ENCODE measurements around the gene CLIC4. TPM values are rescaled to one million over a fixed set of nuclear protein-coding genes. Genes with fewer than 3 reads are reported as not detected.

Gene CLIC4
- total and polyA plus RNA-seq, 10 of the 15 experiments (the other 5 are each of a cell fraction or from before 2014, with no cell fraction given), result 20.4 to 107 (median 69.6) TPM

DNA sequence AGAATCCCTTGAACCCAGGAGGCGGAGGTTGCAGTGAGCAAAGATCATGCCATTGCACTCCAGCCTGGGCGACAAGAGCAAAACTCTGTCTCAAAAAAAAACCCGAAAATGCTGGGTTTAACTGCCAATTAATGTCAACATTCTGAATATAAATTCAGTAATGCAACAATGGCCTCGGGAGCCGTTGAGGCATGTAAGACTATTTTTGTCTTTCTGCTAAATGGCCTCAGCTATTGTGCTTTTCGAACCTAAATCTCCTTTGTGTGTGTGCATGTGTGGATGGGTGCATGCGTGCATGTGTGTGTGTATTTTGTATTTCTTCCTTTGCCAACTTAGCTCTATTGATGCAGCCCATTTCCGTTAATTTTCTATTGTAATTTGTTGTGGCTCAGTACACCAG lies 31.6 kb downstream of the CLIC4 start:
- FAIRE-seq (no peak), ATAC-seq (no peak), DNase-seq (ENCODE audit: low read depth, low spot score) (no peak)
- Histone ChIP-seq H3K79me2 (ENCODE audit: control insufficient read depth, insufficient read depth, low read length) (peaks cover 48% of the 10 kb centered on the region), H3K9me3 (replicated peaks; ENCODE audit: control insufficient read depth, insufficient read depth, low read length) (no peaks in the 10 kb centered on the region), H3K9ac (ENCODE audit: control insufficient read depth, insufficient read depth, low read length) (no peak overlapping the region), H3K4me1 (ENCODE audit: control insufficient read depth, insufficient read depth, low read length) (no peaks in the 10 kb centered on the region), H3K36me3 (ENCODE audit: control insufficient read depth in 2 of 2, insufficient read depth in 2 of 2, low read length in 1 of 2) (peaks cover 0 to 4% of the 10 kb centered on the region in 2 experiments; a peak in 3 of 4 replicates), H2AFZ (ENCODE audit: control insufficient read depth, low read depth, low read length) (no peak overlapping the region), H3K4me2 (ENCODE audit: control insufficient read depth, insufficient read depth) (no peak overlapping the region), H3K4me3 (no peak overlapping the region), H4K20me1 (ENCODE audit: control insufficient read depth, insufficient read depth) (no peaks in the 10 kb centered on the region), H3K27ac (ENCODE audit: control insufficient read depth, insufficient read depth) (no peak overlapping the region), H3K27me3 (replicated peaks in 1 of 2; ENCODE audit: control insufficient read depth in 2 of 2, insufficient read depth in 2 of 2, low read length in 1 of 2) (no peaks in the 10 kb centered on the region)
- ChIA-PET RAD21 (ENCODE audit: unreplicated experiment) (interaction anchor here (1.1 to 1.6 kb wide), 2 partner anchors 54 to 88 kb away, joined by 3 to 4 read pairs; no protein-coding TSS in a partner anchor), CTCF (interaction anchor here (0.8 to 2.8 kb wide), 5 partner anchors 29 to 88 kb away, joined by 3 to 12 read pairs (median 4); no protein-coding TSS in a partner anchor), SMC1A (ENCODE audit: uncharacterized antibody, unreplicated experiment) (interaction anchor here (0.6 to 2.6 kb wide), 8 partner anchors 7 to 88 kb away, joined by 3 to 9 read pairs (median 4); no protein-coding TSS in a partner anchor), POLR2A (no interaction called here)
- no TSS peak for BruUV-seq (replicated peaks)
- in situ Hi-C loops (cut with MboI), result no loop called here
- no peak for TF ChIP-seq POLR2AphosphoS5 (IDR thresholded peaks at IDR 0.05; ENCODE audit: low read length)
- TF ChIP-seq CREM (IDR thresholded peaks at IDR 0.05; ENCODE audit: low read depth), result no peak
- TF ChIP-seq, protein P1, sequence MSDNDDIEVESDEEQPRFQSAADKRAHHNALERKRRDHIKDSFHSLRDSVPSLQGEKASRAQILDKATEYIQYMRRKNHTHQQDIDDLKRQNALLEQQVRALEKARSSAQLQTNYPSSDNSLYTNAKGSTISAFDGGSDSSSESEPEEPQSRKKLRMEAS (IDR thresholded peaks at IDR 0.05; ENCODE audit: low read depth, low read length), result no peak
- no peak for TF ChIP-seq ESRRA (IDR thresholded peaks at IDR 0.05; ENCODE audit: low read length)
- TF ChIP-seq IRF4 (IDR thresholded peaks at IDR 0.05; ENCODE audit: low read depth, low read length), result no peak
- TF ChIP-seq ZBED1 (IDR thresholded peaks at IDR 0.05; ENCODE audit: borderline replicate concordance), result no peak
- TF ChIP-seq, protein P2, sequence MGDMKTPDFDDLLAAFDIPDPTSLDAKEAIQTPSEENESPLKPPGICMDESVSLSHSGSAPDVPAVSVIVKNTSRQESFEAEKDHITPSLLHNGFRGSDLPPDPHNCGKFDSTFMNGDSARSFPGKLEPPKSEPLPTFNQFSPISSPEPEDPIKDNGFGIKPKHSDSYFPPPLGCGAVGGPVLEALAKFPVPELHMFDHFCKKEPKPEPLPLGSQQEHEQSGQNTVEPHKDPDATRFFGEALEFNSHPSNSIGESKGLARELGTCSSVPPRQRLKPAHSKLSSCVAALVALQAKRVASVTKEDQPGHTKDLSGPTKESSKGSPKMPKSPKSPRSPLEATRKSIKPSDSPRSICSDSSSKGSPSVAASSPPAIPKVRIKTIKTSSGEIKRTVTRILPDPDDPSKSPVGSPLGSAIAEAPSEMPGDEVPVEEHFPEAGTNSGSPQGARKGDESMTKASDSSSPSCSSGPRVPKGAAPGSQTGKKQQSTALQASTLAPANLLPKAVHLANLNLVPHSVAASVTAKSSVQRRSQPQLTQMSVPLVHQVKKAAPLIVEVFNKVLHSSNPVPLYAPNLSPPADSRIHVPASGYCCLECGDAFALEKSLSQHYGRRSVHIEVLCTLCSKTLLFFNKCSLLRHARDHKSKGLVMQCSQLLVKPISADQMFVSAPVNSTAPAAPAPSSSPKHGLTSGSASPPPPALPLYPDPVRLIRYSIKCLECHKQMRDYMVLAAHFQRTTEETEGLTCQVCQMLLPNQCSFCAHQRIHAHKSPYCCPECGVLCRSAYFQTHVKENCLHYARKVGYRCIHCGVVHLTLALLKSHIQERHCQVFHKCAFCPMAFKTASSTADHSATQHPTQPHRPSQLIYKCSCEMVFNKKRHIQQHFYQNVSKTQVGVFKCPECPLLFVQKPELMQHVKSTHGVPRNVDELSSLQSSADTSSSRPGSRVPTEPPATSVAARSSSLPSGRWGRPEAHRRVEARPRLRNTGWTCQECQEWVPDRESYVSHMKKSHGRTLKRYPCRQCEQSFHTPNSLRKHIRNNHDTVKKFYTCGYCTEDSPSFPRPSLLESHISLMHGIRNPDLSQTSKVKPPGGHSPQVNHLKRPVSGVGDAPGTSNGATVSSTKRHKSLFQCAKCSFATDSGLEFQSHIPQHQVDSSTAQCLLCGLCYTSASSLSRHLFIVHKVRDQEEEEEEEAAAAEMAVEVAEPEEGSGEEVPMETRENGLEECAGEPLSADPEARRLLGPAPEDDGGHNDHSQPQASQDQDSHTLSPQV (IDR thresholded peaks at IDR 0.05), result no peak
- TF ChIP-seq YY1 (IDR thresholded peaks at IDR 0.05; ENCODE audit: low read depth, low read length), result no peak
- TF ChIP-seq POLR2A (IDR thresholded peaks at IDR 0.05; ENCODE audit: low read depth, low read length), result no peak
- no peak for TF ChIP-seq RAD21 (IDR thresholded peaks at IDR 0.05; ENCODE audit: insufficient read depth, low read depth, low read length)
- WGBS (ENCODE audit: insufficient coverage, insufficient replicate concordance, low lambda C conversion rate, missing lambda C conversion rate), result 81% methylated on average over 8 of the region's 8 CpGs
- intact Hi-C loops (cut with micrococcal nuclease; ENCODE audit: unreplicated experiment), result no loop called here
